CD4-positive, alpha-beta T cell treated with Interleukin-12 subunit alpha and Interleukin-12 subunit beta, for 1 hour (primary cell): Measurements from ENCODE around the gene OGDH.

Experiments
- DNase-seq: peaks from one replicate; pipeline ENCODE4 v3.0.0-alpha.2; 2020

OGDH gene

GRCh38 chr7:44743750-44744149, 137.3 kb downstream of the OGDH start:
- DNase-seq = no peak

DNA sequence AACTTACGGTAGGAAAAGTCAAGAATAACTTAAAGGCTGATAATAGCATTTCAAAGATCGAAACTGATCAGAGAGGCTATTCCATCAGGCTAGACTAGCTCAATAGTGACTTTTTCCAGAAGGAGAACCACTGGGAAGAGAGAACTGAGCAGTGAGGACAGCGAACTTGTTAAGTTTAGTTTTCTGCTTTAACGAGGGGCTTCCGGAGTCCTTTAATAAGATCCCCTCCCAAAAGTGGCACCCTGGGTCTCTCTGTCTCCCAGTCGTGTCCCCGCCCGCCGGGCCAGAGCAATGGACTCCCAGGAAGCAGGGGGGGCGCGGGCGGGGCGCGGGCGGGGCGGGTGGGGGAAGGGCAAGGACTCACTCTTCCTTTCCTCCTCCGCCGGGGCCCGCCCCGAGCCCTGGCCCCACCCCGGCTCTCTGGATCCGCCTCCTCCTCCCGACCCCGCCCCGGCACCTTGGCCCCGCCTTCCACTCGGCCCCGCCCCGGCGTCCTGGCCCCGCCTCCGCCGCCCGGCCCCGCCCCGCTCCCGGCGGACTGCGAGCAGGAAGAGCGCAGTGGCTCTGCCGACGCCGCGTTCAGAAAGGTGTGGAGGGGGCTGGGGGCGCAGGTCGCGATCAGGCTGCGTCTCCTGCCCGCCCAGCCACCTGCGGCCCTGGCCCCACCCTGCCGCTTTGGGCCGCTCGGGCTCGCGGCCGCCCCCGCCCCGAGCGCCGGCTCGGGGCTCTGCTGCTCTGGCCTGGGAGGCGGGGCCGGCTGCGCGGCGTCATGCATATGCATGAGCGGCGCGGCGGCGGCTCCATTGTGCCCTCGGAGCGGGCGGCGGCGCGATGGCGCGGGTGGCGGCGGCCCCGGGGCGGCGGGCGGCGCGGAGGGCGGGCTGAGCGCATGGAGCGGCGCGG, 141.9 kb downstream of the OGDH start, which contains the start of gene ZMIZ2:
Gene ZMIZ2, plus strand, starts transcription at position 803 of the 903 bp plus-strand sequence. CDS start 7,403 bp downstream, outside the sequence.
- DNase-seq = peak; percentile 92

DNA sequence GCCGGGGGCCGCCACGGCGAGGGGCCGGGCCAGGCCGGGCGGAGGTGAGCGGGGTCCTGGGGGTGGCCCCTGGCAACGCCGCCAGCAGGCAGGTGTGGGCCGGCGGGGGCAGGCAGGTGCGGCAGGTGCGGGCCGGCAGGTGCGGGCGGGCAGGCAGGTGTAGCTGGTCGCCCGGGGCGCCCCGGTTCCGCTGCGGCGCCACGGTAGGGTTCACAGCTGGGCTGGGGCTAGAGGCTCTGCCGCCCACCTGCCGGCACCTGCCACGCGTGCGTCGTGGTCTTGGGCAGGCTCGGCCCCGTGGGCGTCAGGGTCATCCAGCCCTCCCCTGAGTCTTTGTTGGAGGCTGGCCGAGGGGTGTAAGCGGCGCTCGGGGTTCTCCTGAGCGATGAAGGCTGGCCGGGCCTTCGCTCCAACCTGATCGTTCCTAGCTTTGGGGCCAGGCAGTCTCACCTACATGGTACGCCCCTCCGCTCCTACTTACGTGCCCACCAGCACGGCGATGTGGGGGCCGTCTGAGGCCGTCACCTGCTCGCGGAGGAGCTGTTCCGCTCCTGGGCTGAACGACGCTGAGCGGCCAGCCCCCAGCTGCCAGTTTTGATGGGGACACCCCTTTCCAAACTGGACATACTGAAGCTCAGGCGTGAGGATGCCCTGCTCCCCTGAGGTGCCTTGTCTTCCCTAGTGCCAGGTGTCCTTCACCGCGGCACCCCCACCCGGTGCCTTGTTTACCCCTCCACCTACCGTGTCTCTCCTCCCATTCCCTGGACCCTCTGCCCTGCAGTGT, 142.7 kb downstream of the OGDH start:
- DNase-seq = peak; percentile 20

DNA sequence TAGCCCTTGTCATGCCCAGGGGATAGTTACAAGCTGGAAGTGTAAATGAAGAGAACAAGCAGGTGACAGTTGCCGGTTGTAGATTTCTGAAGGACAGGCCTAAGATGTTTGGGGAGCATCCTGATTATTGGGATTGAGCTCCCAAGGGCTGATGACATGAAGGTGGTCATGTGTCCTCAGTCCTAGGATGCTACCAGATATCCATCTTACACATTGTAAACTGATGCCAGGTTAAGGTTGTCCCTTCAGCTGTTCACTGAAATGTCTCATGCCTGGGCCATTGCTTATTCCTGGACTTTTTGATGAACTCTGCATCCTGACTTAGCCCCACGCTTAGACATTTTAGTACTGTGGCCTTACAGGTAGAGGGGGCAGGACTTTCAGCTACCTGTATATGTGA, 143.6 kb downstream of the OGDH start:
- DNase-seq = no peak

- no peak for DNase-seq
Observed at GRCh38 chr7:44750424-44750823, 144.0 kb downstream of the OGDH start.

DNA sequence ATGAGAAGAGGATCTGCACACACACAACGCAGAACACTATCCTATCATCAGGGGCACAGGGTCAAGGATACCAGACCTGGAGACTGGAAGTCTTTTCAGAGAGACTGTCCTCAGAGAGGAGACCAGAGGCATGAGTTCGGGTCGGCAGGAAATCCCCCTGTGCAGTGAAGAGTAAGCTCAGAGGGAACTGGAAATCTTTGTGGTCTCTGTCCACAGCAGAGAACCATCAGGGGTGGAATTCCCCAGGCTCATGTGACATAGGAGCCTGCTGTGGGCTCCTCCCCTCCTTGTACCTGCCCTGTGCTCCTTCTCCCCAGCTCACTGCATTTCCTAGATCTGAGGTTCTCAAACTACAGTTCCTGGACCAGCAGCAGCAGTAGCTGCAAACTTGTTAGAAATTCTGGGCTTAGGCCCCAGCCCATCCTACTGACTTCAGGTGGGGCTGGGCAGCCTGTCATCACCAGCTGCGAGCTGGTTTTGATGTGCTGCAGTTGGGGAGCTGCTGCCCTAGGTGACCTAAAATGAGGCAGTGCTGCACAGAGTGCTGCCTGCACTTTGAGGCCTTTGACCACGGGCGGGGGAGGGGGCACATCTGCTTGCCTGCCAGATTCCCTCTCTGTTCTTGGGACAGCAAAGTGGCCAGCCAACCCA, 144.6 kb downstream of the OGDH start:
- peak; percentile 79 for DNase-seq

DNA sequence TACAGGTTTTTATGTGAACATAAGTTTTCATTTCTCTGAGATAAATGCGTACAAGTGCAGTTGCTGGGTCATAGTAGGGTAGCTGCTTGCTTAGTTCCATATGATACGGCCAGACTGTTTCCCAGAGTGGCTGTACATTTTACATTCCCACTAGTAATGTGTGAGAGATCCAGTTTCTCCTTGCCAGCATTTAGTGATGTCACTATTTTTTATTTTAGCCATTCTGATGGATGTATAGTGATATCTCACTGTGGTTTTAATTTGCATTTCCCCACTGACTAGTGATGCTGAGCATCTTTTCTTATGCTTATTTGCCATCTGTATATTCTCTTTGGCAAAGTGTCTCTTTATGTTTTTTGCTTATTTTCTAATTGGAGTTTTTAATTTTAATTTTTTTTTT, 146.4 kb downstream of the OGDH start:
- no peak for DNase-seq

DNA sequence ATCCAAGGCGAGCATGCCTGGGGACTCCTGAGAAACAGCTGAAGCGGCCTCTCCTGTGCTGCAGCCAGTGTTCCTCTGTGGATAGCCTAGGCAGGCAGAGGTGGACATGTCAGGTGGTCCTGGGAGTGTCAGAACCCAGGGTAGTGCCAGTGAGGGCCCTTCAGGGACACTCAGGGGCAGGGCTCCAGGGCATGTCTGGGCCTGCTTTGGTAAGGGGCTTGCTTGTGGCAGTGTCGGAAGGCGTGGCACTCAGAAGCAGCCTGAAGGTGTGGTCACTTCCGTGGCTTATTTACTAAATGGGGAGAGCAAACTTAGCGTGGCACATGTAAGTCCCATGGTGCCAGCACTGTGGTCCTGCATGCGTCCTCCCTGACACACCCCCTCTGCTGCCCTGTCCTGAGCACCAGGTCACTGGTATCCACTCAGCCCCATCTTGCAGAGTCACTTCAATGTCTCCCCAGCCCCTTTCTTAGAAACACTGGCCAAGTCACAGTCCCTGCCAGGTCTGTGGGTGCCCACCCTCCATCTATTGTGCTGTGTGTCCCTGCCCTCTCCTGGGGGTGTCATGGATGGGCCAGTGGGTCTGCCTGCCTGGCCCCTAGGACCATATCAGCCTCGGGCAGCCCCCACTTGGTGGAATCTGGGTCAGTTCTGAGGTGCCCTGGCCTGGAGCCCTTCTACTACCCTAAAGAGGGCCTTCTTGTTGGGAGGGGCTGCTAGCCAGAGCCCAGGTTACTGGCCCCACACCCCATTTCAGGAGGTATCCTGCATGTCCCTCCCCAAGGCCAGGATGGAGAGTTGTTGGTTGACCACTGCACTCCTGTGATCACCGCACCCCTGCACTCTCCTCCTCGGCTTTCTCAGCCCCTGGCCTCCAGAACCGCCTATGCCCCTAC, 148.6 kb downstream of the OGDH start:
- no peak for DNase-seq

DNA sequence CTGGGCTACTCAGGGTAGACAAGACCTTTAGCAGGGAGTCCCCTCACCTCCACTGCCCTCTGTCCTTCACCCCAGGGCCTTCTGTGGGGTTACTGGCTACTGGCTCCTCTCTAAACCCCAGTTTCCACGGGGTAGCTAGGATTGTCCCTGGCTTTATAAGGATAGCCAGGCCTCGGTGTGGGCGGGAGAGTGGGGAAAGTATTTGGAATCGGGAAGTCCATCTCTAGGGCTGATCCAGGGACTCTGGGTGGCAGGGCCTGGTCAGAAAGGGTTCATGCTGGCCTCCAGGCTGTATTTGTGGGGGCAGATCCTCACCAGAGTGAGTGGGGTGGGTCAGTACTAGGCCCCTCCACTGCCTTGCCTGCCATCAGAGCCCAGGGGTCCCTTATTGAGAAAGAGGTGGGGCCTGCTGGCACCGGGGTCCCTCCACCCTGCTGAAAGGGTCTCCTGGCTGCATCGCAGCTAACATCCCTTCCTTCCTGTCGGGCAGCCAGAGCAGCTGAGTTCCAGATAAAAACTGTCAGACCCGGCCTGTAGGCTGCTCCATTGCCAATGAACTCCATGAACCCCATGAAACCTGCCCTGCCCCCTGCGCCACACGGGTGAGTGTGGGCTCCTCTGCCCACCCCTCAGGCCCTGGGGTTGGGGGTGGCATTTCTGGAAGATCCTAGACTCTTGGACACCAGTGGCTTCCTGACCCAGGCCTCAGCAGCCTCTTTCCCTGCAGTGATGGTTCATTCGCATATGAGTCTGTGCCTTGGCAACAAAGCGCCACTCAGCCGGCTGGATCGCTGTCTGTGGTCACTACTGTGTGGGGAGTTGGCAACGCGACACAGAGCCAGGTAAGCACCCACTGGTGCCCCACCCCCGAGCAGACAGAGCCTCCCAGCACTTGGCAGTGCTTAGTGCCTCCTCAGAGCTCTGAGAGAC, 149.5 kb downstream of the OGDH start:
- no peak for DNase-seq

- DNase-seq = no peak
Observed at GRCh38 chr7:44756904-44757303, 150.5 kb downstream of the OGDH start.

DNA sequence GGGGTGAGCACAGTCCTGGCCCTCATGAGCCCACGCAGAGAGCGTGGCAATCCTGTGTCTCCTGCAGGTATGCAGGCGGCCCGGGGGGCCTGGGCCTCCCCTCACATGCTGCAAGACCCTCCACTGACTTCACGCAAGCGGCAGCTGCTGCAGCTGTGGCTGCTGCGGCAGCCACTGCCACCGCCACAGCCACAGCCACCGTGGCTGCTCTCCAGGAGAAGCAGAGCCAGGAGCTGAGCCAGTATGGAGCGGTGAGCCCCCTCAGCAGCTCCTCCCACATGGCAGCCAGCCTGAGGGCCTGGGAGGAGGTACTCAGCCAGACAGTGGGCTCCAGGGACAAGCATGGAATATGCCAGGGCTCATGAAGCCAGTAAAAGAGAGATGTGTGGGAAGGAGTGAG, 150.9 kb downstream of the OGDH start:
- DNase-seq = no peak

- no peak for DNase-seq
Observed at GRCh38 chr7:44757739-44758138, 151.3 kb downstream of the OGDH start.
